GM21576 (cell line): ENCODE results near the gene GIT2.
"Not testable (repeated sequence)": the region's sequence is repeated elsewhere in the genome, so short reads cannot be mapped to it uniquely, and the experiment has no call there.

Experiments
- ATAC-seq: cut with Tn5 transposase; IDR thresholded peaks from one replicate; pipeline ENCODE4 v1.9.1; 2021; ENCODE audit warnings: mild to moderate bottlenecking, moderate library complexity; ENCODE audit not compliant: unreplicated experiment

Gene GIT2

DNA sequence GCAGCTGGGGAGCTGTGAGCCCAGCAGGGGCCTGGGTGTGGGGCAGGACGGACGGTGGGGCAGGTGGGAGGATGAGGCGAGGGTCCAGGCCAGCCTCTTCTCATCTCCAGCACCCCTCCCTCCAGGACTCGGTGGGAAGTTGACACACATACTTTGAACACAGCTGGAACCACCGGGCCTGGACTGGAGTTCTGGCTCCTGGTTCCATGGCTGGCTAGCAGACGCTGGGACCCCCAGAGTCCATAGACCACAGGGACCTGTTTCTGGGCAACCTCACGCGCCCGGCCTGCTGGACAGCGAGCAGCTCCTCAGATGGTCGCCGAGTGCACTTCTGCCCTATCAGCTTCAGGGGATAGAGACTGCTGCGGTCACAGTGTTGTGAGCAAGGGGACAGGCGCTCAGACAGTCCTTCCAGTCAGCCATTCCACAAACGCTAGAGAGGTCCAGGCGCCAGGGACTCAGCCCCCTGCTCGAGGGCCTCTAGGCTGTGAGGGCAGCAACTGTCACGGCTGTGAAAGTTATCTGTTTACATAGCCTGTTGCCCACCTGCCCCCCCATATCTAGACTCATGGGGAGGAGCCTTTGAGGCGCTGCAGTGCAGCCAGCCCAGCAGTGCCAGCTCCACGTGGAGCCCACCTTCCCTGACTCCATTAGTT is 70.9 kb downstream of the GIT2 start:
- no peak for ATAC-seq

DNA sequence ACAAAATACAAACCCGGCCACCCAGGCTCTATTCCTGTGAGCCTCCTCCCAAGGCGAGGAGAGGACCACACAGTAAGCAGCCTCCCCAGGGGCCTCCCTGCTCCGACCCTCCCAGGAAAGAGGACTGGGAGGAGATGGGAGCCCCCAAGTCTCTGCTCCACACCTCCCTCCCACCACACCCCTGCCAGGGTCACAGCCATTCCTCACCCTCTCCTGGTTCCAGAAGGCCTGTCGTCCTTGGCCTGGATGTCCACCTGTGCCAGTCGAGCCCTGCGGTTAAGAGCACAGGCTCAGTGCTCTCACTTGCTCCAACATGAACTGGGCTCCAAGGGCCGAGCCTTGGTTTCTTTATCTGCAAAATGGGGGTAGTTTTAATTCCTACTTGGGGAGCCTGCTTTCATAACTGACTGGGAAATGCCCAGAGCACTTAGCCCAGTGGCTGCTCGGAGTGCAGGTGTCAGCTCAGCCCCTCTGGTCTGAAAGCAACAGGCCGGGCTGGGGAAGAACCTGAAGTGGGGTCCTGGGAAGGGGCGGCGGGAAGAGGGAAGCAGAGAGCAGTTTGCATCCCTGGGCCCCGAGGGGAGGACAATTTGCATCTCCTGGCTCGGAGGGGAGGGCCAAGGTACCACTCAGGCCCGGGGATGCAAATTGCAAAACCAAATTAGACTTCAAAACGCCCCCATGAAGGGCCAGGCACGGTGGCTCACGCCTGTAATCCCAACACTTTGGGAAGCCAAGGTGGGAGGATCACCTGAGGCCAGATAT is 72.5 kb downstream of the GIT2 start:
- ATAC-seq: no peak

DNA sequence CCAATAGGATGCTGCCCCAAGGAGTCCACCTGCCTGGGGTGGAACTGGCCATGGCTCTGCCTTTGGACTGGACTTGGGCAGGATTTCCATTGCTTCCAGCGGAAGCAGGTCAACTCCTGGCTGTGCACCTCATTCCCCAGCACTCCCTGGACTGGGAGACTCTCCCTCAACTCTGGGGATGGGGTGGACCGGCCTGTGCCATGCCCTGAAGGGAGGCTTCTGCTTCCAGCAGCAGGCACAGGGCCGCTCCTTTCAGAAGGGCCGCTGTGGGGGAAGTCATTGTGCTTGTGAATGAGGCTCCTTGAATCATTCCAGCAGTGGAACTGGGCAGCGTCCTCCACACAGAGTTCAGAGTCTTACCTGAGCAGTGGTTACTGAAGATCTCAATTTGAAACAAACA is 73.1 kb downstream of the GIT2 start:
- no peak for ATAC-seq

DNA sequence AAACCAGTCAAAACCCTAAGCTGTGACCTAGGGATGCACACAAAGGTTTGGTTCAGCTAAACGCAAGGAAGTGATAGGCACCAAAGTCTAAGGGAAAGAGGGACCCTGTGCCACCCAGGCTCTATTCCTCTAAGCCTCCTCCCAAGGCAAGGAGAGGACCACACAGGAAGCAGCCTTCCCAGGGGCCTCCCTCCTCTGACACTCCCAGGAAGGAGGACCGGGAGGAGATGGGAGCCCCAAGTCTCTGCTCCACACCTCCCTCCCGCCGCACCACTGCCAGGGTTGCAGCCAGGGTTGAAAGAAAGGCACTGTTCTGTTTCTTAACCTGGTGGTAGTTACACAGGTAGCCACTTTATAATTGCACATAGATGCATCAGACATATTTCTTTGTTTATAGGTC is 74.2 kb downstream of the GIT2 start:
- no peak for ATAC-seq

DNA sequence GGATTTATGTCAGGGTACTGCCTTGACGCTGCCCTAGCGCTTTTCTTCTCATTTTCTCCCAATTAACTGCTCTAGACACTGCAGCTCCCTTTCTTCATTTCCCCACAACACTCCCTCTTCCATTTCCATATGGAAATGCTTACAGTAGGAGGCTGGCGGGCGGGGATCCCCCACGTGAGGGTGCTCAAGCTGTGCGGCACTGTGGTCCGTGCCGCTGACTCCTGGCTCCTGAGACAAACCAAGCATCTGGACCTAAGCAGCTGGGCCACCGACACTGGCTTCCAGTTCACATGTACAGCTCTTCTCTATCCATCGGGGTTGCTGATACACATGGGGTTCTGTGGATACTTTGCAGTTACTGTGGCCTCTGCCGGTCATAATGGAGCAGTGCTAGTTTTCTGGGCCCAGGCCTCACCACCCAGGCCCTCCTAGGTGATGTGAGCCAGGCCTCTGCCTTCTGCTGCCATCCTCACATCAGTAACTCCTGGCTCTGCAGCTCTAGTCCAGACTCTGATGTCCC is 75.8 kb downstream of the GIT2 start:
- no peak for ATAC-seq

DNA sequence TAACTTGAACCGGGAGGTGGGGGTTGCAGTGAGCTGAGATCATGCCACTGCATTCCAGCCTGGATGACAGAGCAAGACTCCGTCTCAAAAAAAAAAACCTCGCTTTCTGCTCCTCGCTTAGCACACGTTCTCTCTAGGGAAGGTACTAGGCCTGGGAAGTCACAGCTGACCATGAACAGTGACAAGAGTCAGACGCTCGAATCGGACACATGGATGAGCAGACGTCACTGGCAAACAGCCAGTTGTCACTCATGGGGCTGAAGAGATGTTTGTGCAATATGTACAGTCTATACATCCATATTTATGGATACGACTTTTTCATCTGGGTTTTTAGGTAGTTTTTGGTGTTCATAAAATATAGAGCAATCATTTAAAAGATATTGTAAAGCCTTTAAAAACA is 76.7 kb downstream of the GIT2 start:
- no peak for ATAC-seq

DNA sequence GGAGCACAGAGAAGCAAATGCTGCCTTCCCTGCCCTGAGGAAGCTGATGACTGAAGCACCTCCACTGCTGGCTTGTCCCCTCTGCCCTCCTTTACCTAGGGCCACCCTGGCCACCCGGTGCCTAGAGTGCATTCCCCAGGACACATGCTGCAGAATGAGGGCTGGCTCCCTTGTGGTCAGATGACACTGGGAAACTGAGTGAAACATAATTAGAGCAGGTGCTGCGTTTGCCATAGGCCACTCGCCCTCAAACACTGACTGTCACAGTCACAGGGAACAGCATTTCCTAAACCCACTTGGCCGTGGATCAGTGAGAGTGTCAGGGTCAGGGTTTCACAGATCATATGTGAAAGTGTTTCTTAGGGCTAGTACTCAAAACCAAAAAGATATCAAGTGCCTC is 80.1 kb downstream of the GIT2 start:
- no peak for ATAC-seq

DNA sequence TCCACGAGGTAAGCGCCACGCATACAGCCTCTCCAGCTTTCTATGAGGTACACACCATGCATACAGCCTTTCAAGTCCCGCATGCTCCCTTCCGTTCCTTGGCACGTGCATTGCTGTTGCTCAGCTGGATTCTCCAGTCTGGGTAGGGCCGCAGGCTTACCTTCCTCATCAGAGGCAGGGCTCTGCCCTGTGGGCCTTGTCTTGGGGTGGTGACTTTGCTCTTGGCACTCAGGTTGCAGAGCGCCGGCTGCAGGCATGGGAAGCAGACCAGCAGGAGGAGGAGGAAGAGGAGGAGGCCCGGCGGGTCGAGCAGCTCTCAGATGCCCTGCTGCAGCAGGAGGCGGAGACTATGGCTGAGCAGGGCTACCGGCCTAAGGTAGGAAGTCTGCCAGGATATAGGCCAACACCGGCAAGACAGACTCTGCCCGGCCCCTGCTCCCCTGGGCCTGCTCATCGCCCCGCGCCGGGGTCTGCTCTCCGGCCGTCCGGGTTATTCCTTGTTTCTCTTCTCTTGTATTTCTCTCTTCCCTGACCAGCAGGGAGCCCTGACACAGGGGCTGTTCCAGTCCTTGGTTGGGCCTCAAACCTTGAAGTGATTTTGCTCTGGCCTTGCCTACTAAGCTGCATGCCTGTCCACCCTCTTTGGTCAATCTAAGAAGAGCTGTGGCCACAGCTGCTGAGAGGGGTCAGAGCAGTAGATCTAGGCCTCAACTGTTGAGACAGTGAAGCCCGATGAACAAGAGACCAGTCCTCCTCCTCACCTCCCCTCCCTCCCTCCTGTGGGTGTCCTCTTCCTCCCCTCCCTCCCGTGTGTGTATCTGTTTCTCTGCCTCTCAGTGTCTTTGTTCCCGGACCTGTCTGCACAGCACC is 80.8 kb downstream of the GIT2 start:
- ATAC-seq: no peak

DNA sequence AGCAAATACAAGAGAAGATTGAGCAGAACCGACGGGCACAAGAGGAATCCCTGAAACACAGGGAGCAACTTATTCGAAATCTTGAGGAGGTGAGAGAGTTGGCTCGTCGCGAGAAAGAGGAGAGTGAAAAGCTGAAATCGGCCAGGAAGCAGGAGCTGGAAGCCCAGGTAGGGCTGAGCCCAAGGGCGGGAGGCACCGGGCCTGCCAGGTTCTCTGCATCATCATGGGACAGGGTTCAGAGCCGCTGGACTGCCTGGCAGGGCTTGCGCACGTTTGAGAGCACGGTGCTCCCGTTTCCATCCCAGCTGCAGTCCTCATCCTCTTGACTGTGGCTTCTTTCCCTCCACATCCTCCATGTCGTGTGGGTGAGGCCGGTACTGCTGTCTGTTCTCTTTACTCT is 81.7 kb downstream of the GIT2 start:
- ATAC-seq: no peak

DNA sequence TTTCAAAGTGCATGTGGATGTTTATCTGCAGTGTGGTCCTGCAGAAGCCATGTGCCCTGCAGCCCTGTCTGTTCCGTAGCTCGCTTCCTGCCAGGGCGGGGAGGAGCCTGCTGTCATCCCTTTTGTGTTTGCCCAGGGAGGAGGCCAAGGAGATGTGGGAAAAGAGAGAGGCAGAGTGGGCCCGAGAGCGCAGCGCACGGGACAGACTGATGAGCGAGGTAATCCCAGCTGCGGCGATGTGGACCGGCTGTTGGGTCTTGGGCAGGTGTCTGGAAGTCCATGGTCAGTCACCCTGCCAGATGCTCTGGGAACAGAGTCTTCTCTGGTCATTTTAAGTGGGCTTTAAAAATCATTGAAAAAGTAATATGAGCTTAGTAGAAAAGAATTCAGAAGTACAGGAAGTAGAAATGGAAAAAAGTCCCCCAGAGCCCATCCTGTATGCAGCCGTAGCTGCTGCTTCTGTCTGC is 83.3 kb downstream of the GIT2 start:
- ATAC-seq: no peak

DNA sequence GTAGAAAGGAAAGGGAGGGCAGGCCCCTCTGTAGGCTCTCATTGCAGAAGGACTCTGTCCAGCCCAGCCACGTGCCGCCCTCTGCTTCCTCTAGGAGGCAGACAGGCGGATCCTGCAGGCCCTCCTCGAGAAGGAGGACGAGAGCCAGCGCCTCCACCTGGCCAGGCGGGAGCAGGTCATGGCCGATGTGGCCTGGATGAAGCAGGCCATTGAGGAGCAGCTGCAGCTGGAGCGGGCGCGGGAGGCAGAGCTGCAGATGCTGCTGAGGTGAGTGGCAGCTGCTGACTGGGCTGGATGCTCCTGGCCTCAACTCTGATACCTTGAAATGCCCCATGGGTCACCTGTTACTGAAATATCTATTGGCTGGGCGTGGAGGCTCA is 85.2 kb downstream of the GIT2 start:
- no peak for ATAC-seq

DNA sequence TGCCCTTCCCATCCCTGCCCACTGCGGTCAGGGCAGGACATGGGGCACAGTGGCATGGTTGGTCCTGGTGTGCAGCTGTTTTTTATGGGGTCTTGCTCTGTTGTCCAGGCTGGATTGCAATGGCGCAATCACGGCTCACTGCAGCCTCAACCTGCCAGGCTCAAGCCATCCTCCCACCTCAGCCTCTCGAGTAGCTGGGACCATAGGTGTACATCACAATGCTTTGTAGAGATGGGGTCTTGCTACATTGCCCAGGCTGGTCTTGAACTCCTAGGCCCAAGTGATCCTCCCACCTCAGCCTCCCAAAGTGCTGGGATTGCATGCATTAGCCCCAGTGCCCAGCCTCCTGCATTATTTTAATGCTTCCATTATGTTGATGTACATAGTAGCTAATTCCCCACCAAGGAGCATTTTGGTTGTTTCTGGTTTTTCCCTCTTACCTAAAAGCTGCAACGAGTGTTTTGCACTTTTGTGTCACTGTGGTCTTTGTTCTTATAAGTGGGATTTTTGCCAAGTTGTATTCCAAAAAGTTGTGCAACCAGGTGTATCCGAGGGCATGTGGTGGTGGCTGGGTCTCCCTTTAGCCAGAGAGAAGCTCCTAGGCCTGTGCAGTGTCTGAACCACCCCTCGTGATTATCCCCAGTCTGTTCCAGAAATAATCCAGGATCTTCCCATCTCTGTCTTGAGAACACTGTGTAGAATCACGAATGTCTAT is 85.8 kb downstream of the GIT2 start:
- no peak for ATAC-seq

DNA sequence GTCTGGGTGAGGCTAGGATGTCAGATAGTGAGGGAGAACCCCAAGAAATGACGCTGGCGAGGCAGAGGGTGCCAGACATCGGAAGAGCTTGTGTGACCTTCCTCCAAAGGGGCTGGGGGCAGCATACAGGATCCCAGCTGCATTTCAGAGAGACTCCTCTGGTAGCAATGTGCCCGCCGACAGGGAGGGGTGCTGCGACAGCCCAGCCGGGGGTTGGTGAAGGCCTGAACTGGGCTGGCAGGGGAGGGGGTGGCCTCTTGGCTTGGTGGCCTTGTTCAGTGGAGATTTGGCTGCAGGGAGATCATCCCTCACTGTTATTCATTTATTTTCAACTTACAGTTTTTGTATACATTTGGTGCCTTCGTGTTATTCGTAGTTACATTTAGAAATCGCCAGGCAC is 90.9 kb downstream of the GIT2 start:
- no peak for ATAC-seq

DNA sequence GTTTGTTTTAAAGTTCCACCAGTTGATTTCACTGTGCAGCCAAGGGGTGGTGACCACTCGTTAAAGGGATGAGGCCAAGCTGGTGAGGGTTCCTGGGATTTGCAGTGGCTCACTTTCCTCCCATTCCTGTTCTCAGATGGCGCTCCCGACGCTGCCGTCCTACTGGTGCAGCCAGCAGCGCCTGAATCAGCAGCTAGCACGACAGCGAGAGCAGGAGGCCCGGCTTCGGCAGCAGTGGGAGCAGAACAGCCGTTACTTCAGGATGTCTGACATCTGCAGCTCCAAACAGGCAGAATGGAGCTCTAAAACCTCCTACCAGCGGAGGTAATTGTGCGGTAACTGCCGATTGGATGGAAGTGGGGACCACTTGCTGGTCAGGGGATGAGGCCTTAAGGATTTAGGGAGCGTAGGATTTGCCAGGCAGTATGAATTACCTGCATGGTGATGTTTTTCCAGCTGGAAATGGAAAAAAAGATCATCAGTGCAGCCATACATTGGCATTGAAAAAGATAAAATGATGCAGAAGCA is 93.2 kb downstream of the GIT2 start:
- no peak for ATAC-seq

DNA sequence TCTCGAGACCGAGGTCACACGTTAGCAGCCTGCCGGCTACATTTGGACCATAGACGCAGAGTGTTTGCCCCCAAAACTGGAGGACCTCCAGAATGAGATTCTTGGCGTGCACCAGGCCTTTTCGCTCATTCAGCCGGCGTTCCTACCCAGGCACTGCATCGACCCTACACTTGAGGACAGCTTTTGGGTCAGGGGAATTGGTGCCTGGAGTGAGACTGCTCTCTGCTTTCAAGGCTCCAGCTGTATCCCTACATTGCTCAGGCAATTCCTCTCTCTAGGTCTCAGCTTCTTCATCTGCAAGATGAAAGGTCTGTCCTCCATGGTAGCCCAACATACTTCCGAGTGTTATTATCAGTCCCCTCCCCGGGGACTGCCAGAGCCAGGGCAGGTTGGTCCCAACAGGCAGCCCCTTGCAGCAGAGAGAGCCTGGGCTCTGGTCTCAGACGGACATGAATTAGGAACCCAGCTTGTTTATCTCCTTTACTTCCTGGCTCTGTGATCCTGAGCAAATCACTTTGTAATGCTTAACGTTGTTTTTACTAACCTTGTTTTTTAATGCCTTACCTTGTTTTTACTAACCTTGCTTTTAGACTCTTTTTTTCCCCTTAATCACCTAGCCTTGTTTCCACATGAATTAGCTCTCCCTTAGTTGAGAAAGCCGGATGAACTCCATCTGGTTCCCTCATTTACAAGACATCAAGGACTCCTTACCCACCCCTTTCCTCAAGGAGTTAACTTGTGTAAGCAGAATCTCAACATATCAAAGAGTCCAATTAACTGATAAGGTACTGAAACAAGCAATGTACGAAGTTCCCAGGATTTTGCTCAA is 95.2 kb downstream of the GIT2 start:
- ATAC-seq: no peak

DNA sequence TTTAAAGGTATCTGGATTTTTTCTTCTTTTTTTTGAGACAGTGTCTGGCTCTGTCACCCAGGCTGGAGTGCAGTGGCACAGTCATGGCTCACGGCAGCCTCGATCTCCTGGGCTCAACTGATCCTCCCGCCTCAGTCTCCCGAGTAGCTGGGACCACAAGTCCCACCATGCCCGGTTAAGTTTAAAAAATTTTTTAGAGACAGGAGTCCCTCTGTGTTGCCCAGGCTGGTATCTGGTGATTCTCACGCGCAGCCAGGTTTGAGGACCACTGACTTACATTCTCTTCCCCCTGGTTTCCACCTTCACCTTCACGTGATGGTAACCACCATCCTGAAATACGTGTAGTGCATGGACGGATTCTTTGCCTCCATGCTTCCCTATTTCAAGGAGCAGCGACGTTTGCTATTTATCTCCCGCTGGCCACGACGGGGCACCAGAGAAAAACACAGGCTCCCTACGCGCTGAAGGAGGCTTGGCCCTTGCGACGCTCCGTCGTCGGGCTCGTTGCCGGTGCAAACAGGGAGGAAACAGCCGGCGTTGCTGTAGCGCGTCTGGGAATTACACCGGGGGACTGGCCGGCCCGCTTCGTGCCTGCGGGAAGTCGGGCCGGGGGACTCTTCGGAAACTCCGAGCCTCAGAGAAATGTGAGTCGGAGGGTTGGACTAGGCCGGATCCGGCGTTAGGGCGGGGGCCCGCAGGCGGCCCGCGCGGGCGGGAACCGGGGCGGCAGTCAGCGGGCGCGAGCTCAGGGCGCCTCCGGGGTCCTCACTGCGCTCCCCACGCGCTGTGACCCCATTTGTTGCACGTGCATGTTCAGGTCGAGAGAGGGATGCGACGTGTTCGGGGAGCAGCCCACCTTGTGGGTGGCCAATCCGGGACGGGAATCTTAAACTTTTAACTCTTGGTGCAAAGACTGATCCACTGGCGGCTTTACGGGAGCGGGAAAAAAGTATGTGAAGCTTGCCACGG is 96.1 kb downstream of the GIT2 start, which contains the start of gene TCHP:
TCHP (plus strand) TSS at position 492 of the 969 bp plus-strand sequence. CDS start 2,753 bp downstream, outside the sequence.
- peak; percentile 82 for ATAC-seq

DNA sequence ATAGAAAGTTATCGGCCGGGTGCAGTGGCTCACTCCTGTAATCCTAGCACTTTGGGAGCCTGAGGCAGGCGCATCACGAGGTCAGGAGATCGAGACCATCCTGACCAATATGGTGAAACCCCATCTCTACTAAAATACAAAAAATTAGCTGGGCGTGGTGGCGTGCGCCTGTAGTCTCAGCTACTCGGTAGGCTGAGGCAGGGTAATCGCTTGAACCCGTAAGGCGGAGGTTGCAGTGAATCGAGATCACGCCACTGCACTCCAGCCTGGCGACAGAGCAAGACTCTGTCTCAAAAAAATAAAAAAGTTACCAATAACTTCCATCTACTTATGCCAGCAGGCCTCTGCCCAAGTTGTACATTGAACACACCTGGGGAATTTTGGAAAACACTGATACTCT is 96.8 kb downstream of the GIT2 start:
- ATAC-seq: not testable (repeated sequence)

DNA sequence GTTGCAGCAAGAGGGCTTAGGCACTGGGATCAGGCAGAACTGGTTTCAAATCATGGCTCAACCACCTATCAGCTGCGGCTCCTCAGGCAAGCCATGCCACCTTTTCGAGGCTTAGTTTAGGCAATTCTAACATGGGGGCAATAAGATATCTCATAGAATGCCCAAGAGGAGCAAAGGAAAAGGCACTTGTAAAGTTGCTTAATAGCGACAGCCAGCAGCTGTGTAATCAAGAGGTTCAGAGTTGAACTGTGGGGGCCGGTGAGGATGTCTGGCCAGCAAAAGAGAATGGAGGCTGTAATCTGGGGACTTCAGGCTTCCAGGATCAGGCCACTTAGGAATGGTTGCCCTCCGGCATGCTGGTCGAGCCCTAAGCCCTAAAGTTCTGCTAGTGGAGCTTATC is 99.1 kb downstream of the GIT2 start:
- no peak for ATAC-seq
